ENCODE data around the gene BACE1. TPM values are rescaled to one million over a fixed set of nuclear protein-coding genes. Genes with fewer than 3 reads are reported as not detected.

Gene BACE1
- total and polyA plus RNA-seq, 2 experiments from 2014 or later: 2.4 to 7.2 TPM

- Histone ChIP-seq H3K4me1 (ENCODE audit: insufficient read depth) (peaks cover 13% of the 10 kb centered on the region; the same call in 1 of the 2 replicates), H3K27ac (ENCODE audit: low read depth) (no peak overlapping the region), H3K4me2 (peak overlapping the region; percentile 79), H3K9me2 (ENCODE audit: insufficient read depth) (no peaks in the 10 kb centered on the region), H3K36me3 (ENCODE audit: insufficient read depth) (no peaks in the 10 kb centered on the region), H4K20me1 (replicated peaks; ENCODE audit: insufficient read depth) (no peaks in the 10 kb centered on the region), H3K4me3 (peak overlapping the region; percentile 72), H2AFZ (peak overlapping the region; percentile 38; the same call in 1 of the 2 replicates), H3K79me2 (replicated peaks; ENCODE audit: insufficient read depth) (no peaks in the 10 kb centered on the region), H3F3A (replicated peaks; ENCODE audit: low read depth) (no peaks in the 10 kb centered on the region), H3K27me3 (ENCODE audit: insufficient read depth) (no peaks in the 10 kb centered on the region)
- H3K36me3 Mint-ChIP-seq (ENCODE audit: low read depth): no peaks in the 10 kb centered on the region
- DNase-seq (ENCODE audit: low spot score): peak; percentile 25
- peak overlapping the region; percentile 77 for H3K4me3 Mint-ChIP-seq
- H3K4me1 Mint-ChIP-seq: peaks cover 16% of the 10 kb centered on the region
- H3K9me3 Mint-ChIP-seq: no peaks in the 10 kb centered on the region; the same call in 2 of the 3 replicates
- peaks cover 15% of the 10 kb centered on the region for H3K27me3 Mint-ChIP-seq (ENCODE audit: insufficient read depth, low read depth, poor library complexity)
- peak; percentile 60 for ATAC-seq
- TF ChIP-seq EZH2phosphoT487 (IDR thresholded peaks at IDR 0.05; ENCODE audit: unreplicated experiment) (no peak), JUNB (IDR thresholded peaks at IDR 0.05; ENCODE audit: unreplicated experiment) (no peak), EZH2 (IDR thresholded peaks at IDR 0.05; ENCODE audit: low read depth, unreplicated experiment) (no peak), REST (IDR thresholded peaks at IDR 0.05; ENCODE audit: unreplicated experiment) (no peak), CREB1 (CRISPR knock-in tag; IDR thresholded peaks at IDR 0.05; ENCODE audit: low read depth) (no peak), ZNF331 (CRISPR knock-in tag; IDR thresholded peaks at IDR 0.05; ENCODE audit: low read depth) (no peak), ZNF114 (CRISPR knock-in tag; IDR thresholded peaks at IDR 0.05) (no peak), STAT1 (IDR thresholded peaks at IDR 0.05; ENCODE audit: unreplicated experiment) (no peak), ETS1 (IDR thresholded peaks at IDR 0.05) (no peak), NANOG (IDR thresholded peaks at IDR 0.05; ENCODE audit: borderline replicate concordance) (no peak), POLR2AphosphoS5 (IDR thresholded peaks at IDR 0.05; ENCODE audit: low read depth) (no peak), ZNF462 (CRISPR knock-in tag; IDR thresholded peaks at IDR 0.05) (no peak)
- H3K27ac Mint-ChIP-seq: no peak overlapping the region
Observed at GRCh38 chr11:117315285-117316196, 515 bp downstream of the BACE1 start.

Measured in GM23338 (cell line).